Rectal smooth muscle tissue (tissue), 1 donor: Measurements from ENCODE around the gene RBM28.

Experiments
- H3K27ac ChIP-seq: one replicate; pipeline ENCODE4 v1.7.0; 2013; ENCODE audit warnings: low read depth, low read length, inconsistent platforms
- H3K27me3 ChIP-seq: one replicate; pipeline ENCODE4 v1.7.0; 2013; ENCODE audit warnings: low read length; ENCODE audit not compliant: control insufficient read depth, insufficient read depth
- H3K36me3 ChIP-seq: one replicate; pipeline ENCODE4 v1.7.0; 2013; ENCODE audit warnings: low read length; ENCODE audit not compliant: control insufficient read depth, insufficient read depth
- H3K4me1 ChIP-seq: one replicate; pipeline ENCODE4 v1.7.0; 2013; ENCODE audit warnings: low read length; ENCODE audit not compliant: control insufficient read depth, insufficient read depth
- H3K4me3 ChIP-seq: one replicate; pipeline ENCODE4 v1.7.0; 2013; ENCODE audit warnings: low read length
- H3K9ac ChIP-seq: one replicate; pipeline ENCODE4 v1.7.0; 2013; ENCODE audit warnings: low read length

RBM28 gene

GRCh38 chr7:128259131-128260061, 84.3 kb downstream of the RBM28 start:
- Histone ChIP-seq H3K4me1 (no peaks in the 10 kb centered on the region), H3K4me3 (no peak overlapping the region), H3K27me3 (no peaks in the 10 kb centered on the region), H3K9ac (no peak overlapping the region), H3K27ac (no peak overlapping the region), H3K36me3 (no peaks in the 10 kb centered on the region)

GRCh38 chr7:128257458-128257857, 86.2 kb downstream of the RBM28 start:
- H3K27me3 ChIP-seq = no peaks in the 10 kb centered on the region
- no peaks in the 10 kb centered on the region for H3K36me3 ChIP-seq
- no peak overlapping the region for H3K9ac ChIP-seq
- no peak overlapping the region for H3K4me3 ChIP-seq
- H3K27ac ChIP-seq = no peak overlapping the region
- no peaks in the 10 kb centered on the region for H3K4me1 ChIP-seq

GRCh38 chr7:128255271-128255670, 88.4 kb downstream of the RBM28 start:
- Histone ChIP-seq H3K36me3 (no peaks in the 10 kb centered on the region), H3K27me3 (no peaks in the 10 kb centered on the region), H3K9ac (no peak overlapping the region), H3K4me1 (no peaks in the 10 kb centered on the region), H3K4me3 (no peak overlapping the region), H3K27ac (no peak overlapping the region)

GRCh38 chr7:128254470-128254869, 89.2 kb downstream of the RBM28 start:
- Histone ChIP-seq H3K27me3 (no peaks in the 10 kb centered on the region), H3K4me1 (no peaks in the 10 kb centered on the region), H3K27ac (no peak overlapping the region), H3K36me3 (no peaks in the 10 kb centered on the region), H3K9ac (no peak overlapping the region), H3K4me3 (no peak overlapping the region)

GRCh38 chr7:128253701-128254100, 90.0 kb downstream of the RBM28 start:
- Histone ChIP-seq H3K9ac (no peak overlapping the region), H3K4me3 (no peak overlapping the region), H3K36me3 (no peaks in the 10 kb centered on the region), H3K27me3 (no peaks in the 10 kb centered on the region), H3K4me1 (no peaks in the 10 kb centered on the region), H3K27ac (no peak overlapping the region)

GRCh38 chr7:128251337-128251736, 92.4 kb downstream of the RBM28 start:
- Histone ChIP-seq H3K36me3 (no peaks in the 10 kb centered on the region), H3K4me3 (no peak overlapping the region), H3K27ac (no peak overlapping the region), H3K9ac (no peak overlapping the region), H3K27me3 (no peaks in the 10 kb centered on the region), H3K4me1 (no peaks in the 10 kb centered on the region)
